GM13977 (cell line): ENCODE measurements around the gene SLC24A3.

Experiments used
- DNase-seq: peaks from one replicate; pipeline ENCODE4 v3.0.0; 2012; ENCODE audit warnings: low spot score
- in situ Hi-C: fragments of 300-500 bp; cut with MboI; formaldehyde crosslinking; loops from one replicate; pipeline ENCODE4 v1.12.0; 2022; ENCODE audit warnings: low sequenced_read_pairs, low pct_unique_long_range_greater_than_20kb, mixed read lengths, inconsistent platforms; ENCODE audit not compliant: unreplicated experiment
- TF ChIP-seq, protein P1 (sequence below): IDR thresholded peaks from 2 replicates; pipeline ENCODE4 v1.5.1; 2012; ENCODE audit warnings: mild to moderate bottlenecking, control low read depth; ENCODE audit not compliant: insufficient read depth; ENCODE audit errors: extremely low read depth, missing control alignments

SLC24A3 gene

DNA sequence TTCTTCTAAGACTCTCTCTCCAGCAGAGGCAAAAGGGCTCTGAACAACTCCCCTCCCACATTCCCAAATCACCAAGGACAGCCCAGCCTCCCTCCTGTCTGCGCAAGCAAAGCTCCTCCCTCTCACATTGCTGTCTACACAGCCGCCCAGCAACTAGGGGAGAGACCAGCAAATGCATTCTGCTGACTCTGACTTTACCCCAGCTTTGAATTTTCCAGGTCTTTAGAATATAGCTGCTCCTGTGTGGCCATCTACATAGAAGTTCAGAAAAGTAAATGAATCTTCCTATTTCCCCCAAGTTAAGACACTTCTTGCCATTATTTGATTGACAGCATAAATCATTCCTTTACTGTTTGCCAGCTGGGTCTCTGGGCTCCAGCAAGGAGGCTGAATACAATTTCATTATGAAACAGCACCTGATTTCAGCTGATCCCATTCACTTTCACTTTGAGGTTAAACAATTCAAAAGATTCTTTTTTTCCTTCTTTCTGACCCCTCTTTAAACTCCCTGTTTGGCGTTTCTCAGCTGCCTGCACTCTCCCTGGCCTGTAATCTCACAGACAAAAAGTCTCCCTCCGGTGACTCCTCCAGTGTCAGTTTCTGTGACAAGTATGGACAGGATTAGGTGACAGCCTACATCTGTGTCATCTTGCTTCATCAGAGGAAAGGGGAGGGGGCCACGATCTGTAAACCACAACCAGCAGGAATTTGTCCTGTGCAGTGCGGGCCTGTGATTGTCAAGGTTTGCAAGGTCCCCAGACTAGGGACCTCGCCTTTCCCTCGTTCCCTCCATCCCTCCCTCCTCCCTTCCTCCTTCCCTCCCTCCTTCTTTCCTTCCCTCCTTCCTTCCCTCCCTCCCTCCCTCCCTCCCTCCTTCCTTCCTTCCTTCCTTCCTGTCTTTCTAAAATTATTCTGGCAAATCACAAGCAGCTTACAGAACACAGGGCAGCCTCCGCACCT, 340.1 kb downstream of the SLC24A3 start:
- in situ Hi-C loops, result no loop called here
- TF ChIP-seq, protein P1, sequence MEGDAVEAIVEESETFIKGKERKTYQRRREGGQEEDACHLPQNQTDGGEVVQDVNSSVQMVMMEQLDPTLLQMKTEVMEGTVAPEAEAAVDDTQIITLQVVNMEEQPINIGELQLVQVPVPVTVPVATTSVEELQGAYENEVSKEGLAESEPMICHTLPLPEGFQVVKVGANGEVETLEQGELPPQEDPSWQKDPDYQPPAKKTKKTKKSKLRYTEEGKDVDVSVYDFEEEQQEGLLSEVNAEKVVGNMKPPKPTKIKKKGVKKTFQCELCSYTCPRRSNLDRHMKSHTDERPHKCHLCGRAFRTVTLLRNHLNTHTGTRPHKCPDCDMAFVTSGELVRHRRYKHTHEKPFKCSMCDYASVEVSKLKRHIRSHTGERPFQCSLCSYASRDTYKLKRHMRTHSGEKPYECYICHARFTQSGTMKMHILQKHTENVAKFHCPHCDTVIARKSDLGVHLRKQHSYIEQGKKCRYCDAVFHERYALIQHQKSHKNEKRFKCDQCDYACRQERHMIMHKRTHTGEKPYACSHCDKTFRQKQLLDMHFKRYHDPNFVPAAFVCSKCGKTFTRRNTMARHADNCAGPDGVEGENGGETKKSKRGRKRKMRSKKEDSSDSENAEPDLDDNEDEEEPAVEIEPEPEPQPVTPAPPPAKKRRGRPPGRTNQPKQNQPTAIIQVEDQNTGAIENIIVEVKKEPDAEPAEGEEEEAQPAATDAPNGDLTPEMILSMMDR, result no peak
- DNase-seq, result no peak

GRCh38 chr20:19554666-19555065, 342.2 kb downstream of the SLC24A3 start:
- DNase-seq, result no peak
- in situ Hi-C loops, result no loop called here
- TF ChIP-seq, protein P1, result no peak

DNA sequence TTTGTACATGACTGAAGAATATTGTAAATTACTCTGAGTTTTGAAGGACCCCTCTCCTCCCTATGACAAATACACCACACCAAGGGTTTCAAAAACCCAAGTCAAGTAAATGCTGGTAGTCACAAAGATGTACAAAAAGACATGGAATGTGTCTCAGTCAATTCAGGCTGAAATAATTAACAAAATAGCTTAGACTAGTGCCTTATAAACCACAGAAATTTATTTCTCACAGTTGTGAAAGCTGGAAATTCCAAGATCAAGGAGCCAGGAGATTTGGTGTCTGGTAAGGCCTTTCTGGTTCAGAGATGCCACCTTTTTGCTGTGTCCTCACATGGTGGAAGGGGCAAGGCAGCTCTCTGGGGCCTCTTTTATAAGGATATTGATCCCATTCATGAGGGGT, 343.3 kb downstream of the SLC24A3 start:
- TF ChIP-seq, protein P1, result no peak
- in situ Hi-C loops, result no loop called here
- no peak for DNase-seq

GRCh38 chr20:19557291-19557690, 344.8 kb downstream of the SLC24A3 start:
- TF ChIP-seq, protein P1, result no peak
- in situ Hi-C loops, result no loop called here
- DNase-seq, result no peak

DNA sequence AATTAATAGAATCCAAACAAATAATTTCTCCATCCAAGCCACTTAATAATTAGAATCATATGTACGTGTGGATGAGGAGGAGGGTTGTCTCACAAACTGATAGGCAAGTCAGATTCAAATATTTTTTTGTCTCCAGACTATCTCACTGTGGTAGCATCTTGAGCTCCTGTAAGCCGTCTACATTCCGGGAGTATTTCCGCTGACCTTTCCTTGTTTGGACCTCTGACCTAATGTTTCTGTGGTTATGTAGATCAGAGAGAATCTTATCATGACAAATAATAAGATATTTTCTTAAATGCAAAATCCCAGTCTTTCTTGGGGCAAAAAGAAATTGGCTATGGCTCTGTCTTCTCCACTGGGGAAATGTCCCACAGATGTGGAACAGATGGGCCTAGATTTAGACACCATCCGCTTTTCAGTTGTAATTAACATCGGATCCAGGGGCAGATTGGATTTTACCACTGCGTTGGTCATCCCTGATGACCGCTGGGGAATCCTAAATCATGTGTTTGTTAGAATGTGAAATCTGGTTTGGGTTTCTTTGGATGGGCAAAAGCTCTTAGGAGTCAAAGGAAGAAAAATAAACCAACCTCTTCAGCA, 348.5 kb downstream of the SLC24A3 start:
- TF ChIP-seq, protein P1, result no peak
- in situ Hi-C loops, result no loop called here
- DNase-seq, result no peak

DNA sequence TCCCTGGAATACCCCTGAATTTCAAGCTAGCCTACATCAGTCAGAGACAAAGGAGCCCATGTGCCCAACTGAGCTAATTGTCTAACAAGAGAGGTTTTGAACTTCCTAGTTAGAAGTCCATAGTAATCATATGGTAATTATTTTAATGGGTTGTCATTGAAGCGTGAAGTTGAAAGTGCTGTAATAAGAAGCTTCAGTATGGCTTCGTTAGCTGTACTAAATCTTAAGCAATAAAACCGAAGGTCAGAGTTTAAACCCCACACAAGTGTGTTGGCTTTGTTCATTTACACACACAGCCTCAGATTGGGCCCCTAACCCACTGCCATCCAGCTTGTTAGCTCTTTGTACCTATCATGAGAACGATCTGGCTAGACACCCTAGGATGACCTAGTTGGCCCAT, 350.0 kb downstream of the SLC24A3 start:
- TF ChIP-seq, protein P1, result no peak
- DNase-seq, result no peak
- in situ Hi-C loops, result no loop called here
